SK-N-SH (cell line): ENCODE measurements around the gene IL15.

Experiments
- CTCF ChIP-seq: fragments of 200-600 bp; sonication (generic); IDR thresholded peaks from 2 replicates; pipeline ENCODE4 v1.6.1; 2017; ENCODE audit warnings: antibody characterized with exemption, mild to moderate bottlenecking, moderate library complexity
- GABPA ChIP-seq: IDR thresholded peaks from 2 replicates; pipeline ENCODE4 v1.4.0; 2012; ENCODE audit warnings: low read depth, mild to moderate bottlenecking
- PBX3 ChIP-seq: IDR thresholded peaks from 2 replicates; pipeline ENCODE4; 2012
- POLR2AphosphoS5 ChIP-seq: IDR thresholded peaks from 2 replicates; pipeline ENCODE4 v1.6.1; 2012; ENCODE audit warnings: low read depth, low read length
- TCF12 ChIP-seq: IDR thresholded peaks from 2 replicates; pipeline ENCODE4 v1.4.0; 2012
- TF ChIP-seq, protein P1 (sequence below): IDR thresholded peaks from 2 replicates; pipeline ENCODE4 v1.4.0; 2012; ENCODE audit warnings: low read depth, borderline replicate concordance

DNA sequence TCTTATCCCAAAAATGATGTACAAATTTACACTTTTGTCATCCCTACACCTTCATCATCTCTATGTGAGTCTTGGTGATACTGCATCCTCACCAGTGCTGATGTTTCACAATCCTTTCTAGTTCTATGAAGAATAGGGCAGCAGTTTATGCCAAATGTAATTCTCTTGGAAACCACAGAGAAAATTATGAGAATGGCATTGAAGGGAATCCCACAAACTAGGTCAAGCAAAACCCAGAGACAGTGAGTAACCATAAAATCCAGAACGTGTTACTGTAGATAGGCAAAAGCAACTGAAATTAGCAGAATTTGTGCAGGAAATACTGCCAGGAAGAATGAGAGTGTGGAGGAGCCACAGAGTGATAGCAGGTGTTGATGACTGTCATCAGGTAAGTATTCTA lies 24.5 kb downstream of the IL15 start:
- TF ChIP-seq CTCF (no peak), GABPA (no peak), PBX3 (no peak), TCF12 (no peak), POLR2AphosphoS5 (no peak)
- TF ChIP-seq, protein P1, sequence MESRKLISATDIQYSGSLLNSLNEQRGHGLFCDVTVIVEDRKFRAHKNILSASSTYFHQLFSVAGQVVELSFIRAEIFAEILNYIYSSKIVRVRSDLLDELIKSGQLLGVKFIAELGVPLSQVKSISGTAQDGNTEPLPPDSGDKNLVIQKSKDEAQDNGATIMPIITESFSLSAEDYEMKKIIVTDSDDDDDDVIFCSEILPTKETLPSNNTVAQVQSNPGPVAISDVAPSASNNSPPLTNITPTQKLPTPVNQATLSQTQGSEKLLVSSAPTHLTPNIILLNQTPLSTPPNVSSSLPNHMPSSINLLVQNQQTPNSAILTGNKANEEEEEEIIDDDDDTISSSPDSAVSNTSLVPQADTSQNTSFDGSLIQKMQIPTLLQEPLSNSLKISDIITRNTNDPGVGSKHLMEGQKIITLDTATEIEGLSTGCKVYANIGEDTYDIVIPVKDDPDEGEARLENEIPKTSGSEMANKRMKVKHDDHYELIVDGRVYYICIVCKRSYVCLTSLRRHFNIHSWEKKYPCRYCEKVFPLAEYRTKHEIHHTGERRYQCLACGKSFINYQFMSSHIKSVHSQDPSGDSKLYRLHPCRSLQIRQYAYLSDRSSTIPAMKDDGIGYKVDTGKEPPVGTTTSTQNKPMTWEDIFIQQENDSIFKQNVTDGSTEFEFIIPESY: no peak
